HG03039 (cell line): ENCODE results near the gene ATP6AP2.
"Not testable (repeated sequence)": the region's sequence is repeated elsewhere in the genome, so short reads cannot be mapped to it uniquely, and the experiment has no call there.

Source experiments
- ATAC-seq: cut with Tn5 transposase; IDR thresholded peaks from one replicate; pipeline ENCODE4 v1.9.1; 2021; ENCODE audit warnings: mild to moderate bottlenecking, moderate library complexity; ENCODE audit not compliant: unreplicated experiment

ATP6AP2 gene

DNA sequence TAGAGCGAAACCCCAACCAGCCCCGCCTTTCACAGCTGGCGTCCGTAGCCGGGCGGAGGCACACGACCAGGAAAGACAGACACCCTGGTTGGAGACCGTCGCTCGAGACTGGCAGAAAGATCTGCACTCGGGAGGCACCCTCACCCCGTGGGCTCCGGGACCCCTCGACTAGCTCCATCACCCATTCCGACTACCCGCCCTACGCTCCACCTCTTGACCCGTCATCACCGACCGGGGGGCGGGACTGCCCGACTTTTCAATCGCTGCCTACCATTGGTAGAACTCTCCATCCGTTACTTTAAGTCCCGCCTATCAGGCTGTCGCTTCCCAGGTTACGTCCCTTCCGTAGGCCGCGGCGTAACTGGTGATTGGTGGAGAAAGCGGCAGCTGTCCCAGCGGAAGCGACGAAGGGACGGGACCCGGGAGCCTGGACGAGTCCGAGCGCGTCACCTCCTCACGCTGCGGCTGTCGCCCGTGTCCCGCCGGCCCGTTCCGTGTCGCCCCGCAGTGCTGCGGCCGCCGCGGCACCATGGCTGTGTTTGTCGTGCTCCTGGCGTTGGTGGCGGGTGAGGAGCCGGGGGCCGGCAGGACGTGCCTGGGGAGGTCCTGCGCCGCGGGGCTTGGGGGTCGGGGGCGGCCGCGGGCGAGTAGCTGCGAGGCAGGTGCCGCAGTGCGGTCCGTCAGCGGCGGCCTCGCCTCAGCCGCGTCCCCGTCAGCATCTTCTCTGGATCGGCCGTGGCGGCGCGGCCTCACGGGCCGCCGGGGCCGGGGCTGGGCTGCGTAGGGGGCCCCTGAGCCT, at the start of gene ATP6AP2:
Gene ATP6AP2 (plus strand): TSS at position 434 of the 799 bp plus-strand sequence. CDS start 96 bp downstream, at position 530.
- peak; percentile 98 for ATAC-seq

DNA sequence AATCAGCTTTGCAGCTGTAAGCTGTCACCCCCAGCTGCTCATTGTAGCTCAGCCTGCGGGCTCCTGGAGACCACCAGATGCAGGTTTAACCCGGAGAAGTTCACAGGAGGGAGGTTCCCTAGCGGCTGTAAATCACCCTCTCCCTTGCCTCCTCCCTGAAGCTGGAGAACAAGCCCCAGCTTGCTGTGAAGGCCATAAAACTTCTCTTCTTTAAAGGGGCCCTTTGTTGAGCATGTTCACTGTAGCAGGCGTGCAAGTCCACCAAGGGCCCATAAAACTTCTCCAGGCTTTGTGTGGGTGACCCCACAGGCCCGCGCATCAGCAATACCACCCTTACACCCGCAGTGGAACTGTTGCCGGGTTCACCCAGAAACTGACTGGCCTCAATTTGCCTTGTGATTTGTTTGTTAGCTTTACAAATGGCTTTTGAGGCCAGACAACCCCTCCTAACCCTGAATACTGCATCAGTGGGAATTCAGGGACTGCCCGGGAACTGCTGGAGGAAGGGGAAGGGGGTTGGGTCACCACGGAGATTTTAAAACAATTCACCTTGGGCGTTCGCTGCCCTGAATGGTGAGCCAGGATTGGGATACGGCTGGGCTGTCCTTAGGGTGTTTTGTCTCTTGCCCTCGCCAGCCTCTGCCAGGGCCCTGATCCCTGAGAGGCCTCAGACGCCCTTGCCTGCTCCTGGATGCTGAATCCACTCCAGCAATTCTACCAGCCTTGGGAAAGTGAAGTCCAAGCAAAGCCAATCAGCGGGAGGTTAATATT, 49.5 kb upstream of the ATP6AP2 start:
- ATAC-seq, result no peak

DNA sequence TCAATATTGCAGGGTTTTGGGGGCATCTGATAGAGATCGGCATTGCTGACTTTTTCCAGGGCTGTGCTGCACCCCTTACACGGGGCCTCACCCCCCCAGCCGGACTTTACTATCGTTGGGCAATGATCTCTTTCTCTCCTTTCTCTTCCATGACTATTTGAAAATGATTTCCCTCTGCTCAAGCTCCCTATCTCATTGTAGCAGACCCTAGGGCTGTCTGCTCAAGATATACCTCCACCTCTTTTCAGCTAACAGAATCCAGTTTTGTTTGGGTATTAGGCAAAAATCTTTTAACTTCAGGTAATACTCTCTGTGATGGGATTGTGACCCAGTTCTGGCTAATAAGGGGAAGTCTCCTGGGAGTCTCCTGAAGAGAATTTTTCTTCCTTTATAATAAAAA, 43.5 kb upstream of the ATP6AP2 start:
- no peak for ATAC-seq

GRCh38 chrX:40538406-40538805, 42.4 kb upstream of the ATP6AP2 start:
- no peak for ATAC-seq

GRCh38 chrX:40539214-40540142, 41.3 kb upstream of the ATP6AP2 start:
- ATAC-seq, result no peak

- no peak for ATAC-seq
Observed at GRCh38 chrX:40542208-40542607, 38.6 kb upstream of the ATP6AP2 start.

GRCh38 chrX:40542972-40543371, 37.8 kb upstream of the ATP6AP2 start:
- no peak for ATAC-seq

- ATAC-seq, result no peak
Observed at GRCh38 chrX:40543661-40544328, 37.0 kb upstream of the ATP6AP2 start.

DNA sequence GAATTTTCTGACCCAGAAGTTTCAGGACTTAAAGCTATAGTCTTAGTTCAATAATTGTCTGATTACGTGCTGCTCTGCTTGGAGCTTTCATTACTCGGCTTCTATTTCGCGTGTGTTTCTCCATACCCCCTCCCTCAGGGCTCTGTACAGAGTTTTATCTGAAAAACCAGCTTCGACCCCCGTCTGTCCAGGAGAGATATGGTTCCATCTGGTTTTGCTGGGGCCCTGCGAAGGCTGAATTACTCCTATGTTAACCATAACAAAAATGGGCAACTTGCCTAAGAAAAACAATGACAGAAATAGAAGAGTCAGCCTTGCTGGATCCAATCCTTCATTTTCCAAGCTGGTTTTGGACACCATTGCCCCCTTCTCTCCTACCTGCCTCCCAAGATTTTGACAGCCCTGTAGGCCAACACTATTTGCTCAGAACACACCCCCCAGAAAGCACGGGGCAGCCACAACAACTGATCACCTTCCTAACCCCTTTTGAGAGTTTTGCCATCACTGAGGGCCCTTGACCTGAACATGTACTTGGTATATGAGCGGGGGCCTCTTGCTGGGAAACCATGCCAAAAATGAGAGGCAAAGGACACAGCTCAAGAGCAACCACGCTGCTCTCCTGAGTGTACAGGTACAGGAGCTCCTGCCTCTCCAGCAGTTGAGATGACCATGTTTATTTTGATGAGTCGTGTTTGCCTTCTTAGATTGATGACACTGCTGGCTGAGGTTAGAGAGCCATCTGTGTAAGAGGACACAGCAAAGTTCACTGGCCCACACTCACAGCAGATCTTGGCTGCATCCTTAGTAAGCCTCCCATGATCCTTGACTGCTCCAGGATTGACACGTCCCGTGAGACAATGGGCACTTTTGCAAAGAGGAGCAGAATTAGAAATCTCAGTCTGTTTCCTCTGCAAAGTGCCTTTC, 36.2 kb upstream of the ATP6AP2 start:
- no peak for ATAC-seq

GRCh38 chrX:40546870-40547269, 33.9 kb upstream of the ATP6AP2 start:
- ATAC-seq, result no peak

DNA sequence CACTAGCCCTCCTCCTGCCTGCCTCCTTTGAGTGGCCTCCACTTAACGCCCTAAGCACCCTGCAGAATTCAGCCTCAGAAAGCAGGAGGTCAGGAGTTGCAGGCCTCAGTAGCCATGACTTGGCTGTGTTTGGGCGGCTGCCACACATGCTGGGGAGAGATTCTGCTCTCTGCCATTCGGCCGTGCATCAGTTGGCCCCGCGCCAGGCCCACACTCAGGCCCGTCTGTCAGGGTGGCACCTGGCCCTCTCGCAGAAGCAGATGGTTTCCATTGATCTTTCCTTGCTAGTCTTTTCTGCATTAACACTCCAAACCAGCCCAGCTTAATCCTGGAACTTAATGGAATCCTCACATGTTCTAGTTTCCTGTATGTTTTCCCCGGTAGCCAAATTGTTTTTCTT, 30.7 kb upstream of the ATP6AP2 start:
- ATAC-seq, result no peak

GRCh38 chrX:40552768-40553167, 28.0 kb upstream of the ATP6AP2 start:
- ATAC-seq, result no peak

DNA sequence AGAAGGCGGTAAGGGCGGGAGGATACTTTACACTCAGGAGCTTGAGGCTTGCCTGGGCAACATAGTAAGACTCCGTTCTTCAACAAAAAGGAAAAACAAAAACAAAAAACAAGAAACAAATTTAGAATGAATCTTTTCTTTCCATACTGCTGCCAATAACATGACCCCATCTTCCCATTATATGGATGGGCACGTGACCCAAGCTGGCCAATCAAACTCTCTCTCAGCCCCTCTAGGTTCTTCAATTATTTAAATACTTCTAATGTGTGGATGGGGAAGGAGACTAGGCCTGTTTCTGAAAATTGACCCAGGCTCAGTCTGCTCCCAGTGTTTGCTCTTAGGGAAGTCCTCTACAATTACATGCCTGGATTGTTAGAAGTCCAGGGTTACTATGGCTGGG, 22.2 kb upstream of the ATP6AP2 start:
- no peak for ATAC-seq

DNA sequence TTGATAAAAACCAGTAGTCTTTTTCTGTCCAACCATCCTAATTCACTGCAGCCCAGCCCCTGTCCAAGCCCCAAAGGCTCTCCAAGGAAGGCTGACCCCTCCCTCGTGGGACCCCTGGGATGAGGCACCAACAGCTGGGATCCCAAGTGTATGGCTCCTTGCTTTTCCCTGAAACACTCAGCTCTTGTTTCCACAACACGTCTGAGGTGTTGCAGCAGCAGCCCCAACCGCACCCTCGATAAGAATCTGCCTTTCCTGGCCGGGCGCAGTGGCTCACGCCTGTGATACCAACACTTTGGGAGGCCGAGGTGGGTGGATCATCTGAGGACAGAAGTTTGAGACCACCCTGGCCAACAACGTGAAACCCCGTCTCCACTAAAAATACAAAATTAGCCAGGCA, 17.0 kb upstream of the ATP6AP2 start:
- no peak for ATAC-seq

DNA sequence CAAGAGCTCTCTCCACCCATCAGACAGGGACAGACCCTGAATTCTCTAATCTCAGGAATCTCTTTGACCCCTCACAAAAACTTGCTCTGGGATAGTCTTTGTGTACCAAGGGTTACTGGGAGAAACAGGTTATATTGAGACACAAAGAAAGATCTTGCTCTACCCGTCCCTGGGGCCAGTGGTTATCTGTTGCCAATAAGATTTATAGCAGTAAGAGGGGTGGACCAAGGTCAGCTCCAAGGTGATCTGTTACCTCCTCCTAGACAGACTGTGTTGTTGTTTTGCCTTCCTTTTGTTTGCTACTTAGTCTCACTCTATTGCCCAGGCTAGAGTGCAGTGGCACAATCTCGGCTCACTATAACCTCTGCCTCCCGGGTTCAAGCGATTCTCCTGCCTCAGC, 16.3 kb upstream of the ATP6AP2 start:
- no peak for ATAC-seq

DNA sequence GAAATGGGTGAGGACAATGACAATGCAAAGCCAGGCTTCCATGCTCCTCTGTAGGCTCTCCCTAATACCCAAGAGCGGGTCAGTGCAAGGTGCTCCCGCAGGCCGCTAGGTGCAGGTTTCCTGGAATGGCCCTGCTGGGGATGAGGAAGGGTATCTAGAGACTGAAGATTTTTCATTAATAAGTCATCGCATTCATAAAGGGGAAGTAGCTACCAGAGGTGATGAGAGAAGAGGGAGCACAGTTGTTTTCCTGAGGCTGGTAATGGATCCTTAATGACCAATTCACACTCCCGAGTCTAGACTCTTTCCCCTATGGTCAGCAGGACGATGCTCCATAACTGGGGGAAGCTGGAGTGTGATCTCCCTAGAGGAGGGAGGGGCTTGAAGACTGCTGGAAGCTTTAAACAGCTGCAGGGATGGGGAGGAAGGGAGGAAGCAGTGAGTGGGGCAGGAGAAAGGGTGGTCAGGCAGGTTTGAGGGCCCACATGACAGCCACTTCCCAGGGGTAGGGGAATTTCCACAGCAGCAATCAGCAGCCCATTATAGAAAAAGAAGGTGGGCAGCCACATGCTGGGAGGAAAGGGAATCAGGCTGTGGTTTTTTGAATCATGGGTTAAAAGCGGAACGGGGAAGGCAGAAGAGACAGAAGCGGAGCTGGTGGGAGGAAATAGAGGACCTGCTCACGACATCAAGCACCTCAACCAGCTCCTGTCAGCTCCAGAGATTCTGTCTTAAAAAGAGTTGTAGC, 10.2 kb upstream of the ATP6AP2 start:
- ATAC-seq, result no peak

DNA sequence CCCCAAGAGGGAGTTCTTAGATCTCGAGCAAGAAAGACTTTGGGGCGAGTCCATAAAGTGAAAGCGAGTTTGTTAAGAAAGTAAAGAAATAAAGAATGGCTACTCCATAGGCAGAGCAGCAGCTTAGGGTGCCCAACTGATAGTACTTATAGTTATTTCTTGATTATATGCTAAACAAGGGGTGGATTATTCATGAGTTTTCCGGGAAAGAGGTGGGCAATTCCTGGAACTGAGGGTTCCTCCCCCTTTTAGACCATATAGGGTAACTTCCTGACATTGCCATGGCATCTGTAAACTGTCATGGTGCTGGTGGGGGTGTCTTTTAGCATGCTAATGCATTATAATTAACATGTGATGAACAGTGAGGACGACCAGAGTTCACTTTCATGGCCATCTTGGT, 9.6 kb upstream of the ATP6AP2 start:
- ATAC-seq, result not testable (repeated sequence)

GRCh38 chrX:40571600-40571999, 9.2 kb upstream of the ATP6AP2 start:
- no peak for ATAC-seq

DNA sequence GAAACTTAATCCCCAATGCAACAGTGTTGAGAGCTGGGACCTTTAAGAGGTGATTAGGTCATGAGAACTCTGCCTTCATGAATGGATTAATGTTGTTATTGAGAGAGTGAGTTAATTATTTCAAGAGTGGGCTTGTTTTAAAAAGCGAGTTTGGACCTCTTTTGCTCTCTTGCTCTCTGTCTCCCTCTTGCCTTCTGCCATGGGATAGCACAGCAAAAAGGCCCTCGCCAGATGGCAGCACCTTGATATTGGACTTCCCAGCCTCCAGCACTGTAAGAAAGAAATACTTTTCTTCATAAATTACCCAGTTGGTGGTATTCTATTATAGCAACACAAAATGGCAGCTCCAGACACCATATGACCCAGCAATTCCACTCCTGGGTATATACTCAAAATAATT, 7.0 kb upstream of the ATP6AP2 start:
- ATAC-seq, result no peak
